Smooth muscle cell (in vitro differentiated cells): ENCODE results near the gene CRK. TPM values are rescaled to one million over a fixed set of nuclear protein-coding genes. Genes with fewer than 3 reads are reported as not detected.
A peak's percentile ranks its signal among the peaks of the same experiment; 100 is the strongest.

Experiments used
- DNase-seq: peaks from one replicate; lab custom pipeline; 2025; ENCODE audit not compliant: unreplicated experiment; lab: John Stamatoyannopoulos, UW
- H2AFZ ChIP-seq: fragments of 200-600 bp; sonication (generic); 2 replicates; pipeline ENCODE4 v1.6.0; 2016; ENCODE audit warnings: antibody characterized with exemption, low read depth, mild to moderate bottlenecking
- H3F3A ChIP-seq: fragments of 200-600 bp; sonication (generic); 2 replicates; pipeline ENCODE4 v1.6.0; 2017; ENCODE audit warnings: antibody characterized with exemption, low read depth
- H3K27ac ChIP-seq: fragments of 200-600 bp; sonication (generic); 2 replicates; pipeline ENCODE4 v1.5.1; 2016; ENCODE audit warnings: low read depth, mild to moderate bottlenecking
- H3K27me3 ChIP-seq: fragments of 200-600 bp; sonication (generic); 2 replicates; pipeline ENCODE4 v1.6.1; 2016; ENCODE audit warnings: low read depth, mild to moderate bottlenecking
- H3K36me3 ChIP-seq: fragments of 200-600 bp; sonication (generic); 2 replicates; pipeline ENCODE4 v1.5.1; 2016; ENCODE audit warnings: low read depth
- H3K4me1 ChIP-seq: fragments of 200-600 bp; sonication (generic); 2 replicates; pipeline ENCODE4 v1.5.1; 2016; ENCODE audit warnings: low read depth
- H3K4me2 ChIP-seq: fragments of 200-600 bp; sonication (generic); 2 replicates; pipeline ENCODE4 v1.6.0; 2016; ENCODE audit warnings: mild to moderate bottlenecking
- H3K4me3 ChIP-seq: fragments of 200-600 bp; sonication (generic); 2 replicates; pipeline ENCODE4 v1.5.1; 2016; ENCODE audit warnings: mild to moderate bottlenecking
- H3K79me2 ChIP-seq: fragments of 200-600 bp; sonication (generic); 2 replicates; pipeline ENCODE4 v1.6.0; 2016; ENCODE audit warnings: low read depth, mild to moderate bottlenecking
- H3K9ac ChIP-seq: fragments of 200-600 bp; sonication (generic); 2 replicates; pipeline ENCODE4 v1.6.0; 2016; ENCODE audit warnings: low read depth
- H3K9me3 ChIP-seq: fragments of 200-600 bp; sonication (generic); replicated peaks from 2 replicates; pipeline ENCODE4 v1.5.1; 2016; ENCODE audit warnings: low read depth
- H4K20me1 ChIP-seq: fragments of 200-600 bp; sonication (generic); 2 replicates; pipeline ENCODE4 v1.6.0; 2016; ENCODE audit warnings: low read depth
- CTCF ChIP-seq: fragments of 200-600 bp; sonication (generic); IDR thresholded peaks from 2 replicates; pipeline ENCODE4 v1.5.1; 2017; ENCODE audit warnings: borderline replicate concordance, mild to moderate bottlenecking, antibody characterized with exemption; ENCODE audit not compliant: insufficient read depth, poor library complexity, severe bottlenecking
- WGBS: methylation state at CpG from one replicate; pipeline ENCODE4 v1.1.7; 2016; ENCODE audit warnings: low lambda C conversion rate; 5-methylcytosine and 5-hydroxymethylcytosine counted together
- polyA plus RNA-seq: library from polyadenylated mRNA; unstranded; fragments of >200 nt; fragmentation: Nextera tagmentation; extraction: Ambion mirVana; gene quantifications from 2 replicates; pipeline ENCODE4 v1.2.1, GENCODE V29; 2016
- total RNA-seq: library from RNA; depleted of rRNA; stranded (reverse); fragments of >200 nt; gene quantifications from 2 replicates; pipeline ENCODE4 v1.2.3, GENCODE V29; 2014

Gene CRK
- total and polyA plus RNA-seq, 2 experiments from 2014 or later = 49.7 to 56.8 TPM

- H3K4me3 ChIP-seq = no peak overlapping the region
- peaks cover 8% of the 10 kb centered on the region for H3F3A ChIP-seq
- no peaks in the 10 kb centered on the region for H3K79me2 ChIP-seq
- no peaks in the 10 kb centered on the region for H3K36me3 ChIP-seq
- H4K20me1 ChIP-seq = no peaks in the 10 kb centered on the region
- H3K4me1 ChIP-seq = no peaks in the 10 kb centered on the region
- no peak overlapping the region for H3K4me2 ChIP-seq
- TF ChIP-seq CTCF = no peak
- no peak for DNase-seq
- H3K27me3 ChIP-seq = no peaks in the 10 kb centered on the region
- H3K9me3 ChIP-seq = no peaks in the 10 kb centered on the region
- H3K27ac ChIP-seq = no peak overlapping the region
- no peak overlapping the region for H3K9ac ChIP-seq
- WGBS = 91% methylated on average over 27 of the region's 27 CpGs
- no peak overlapping the region for H2AFZ ChIP-seq
Observed at GRCh38 chr17:1412185-1413110, 43.6 kb downstream of the CRK start.

DNA sequence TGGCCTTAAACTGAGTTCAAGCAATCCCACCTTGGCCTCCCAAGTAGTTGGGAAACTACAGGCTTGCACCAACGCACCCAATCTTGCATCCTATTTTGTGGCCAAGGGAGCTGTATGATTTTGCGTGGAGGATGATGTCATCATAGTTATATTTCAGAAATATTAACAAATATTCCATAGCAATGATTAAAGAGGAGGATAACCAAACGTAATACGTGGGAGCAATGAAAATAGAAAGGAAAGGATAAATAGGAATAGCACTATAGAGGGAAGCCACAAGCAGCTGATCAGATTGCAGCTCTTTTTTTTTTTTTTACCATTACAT is 53.8 kb downstream of the CRK start:
- Histone ChIP-seq H4K20me1 (peaks cover 23% of the 10 kb centered on the region), H3K4me3 (no peak overlapping the region), H3K79me2 (peaks cover 27% of the 10 kb centered on the region), H3K27ac (no peak overlapping the region), H3K36me3 (no peaks in the 10 kb centered on the region), H2AFZ (no peak overlapping the region), H3K9me3 (no peaks in the 10 kb centered on the region), H3K9ac (no peak overlapping the region), H3K4me2 (no peak overlapping the region), H3K4me1 (peaks cover 10% of the 10 kb centered on the region), H3K27me3 (no peaks in the 10 kb centered on the region), H3F3A (no peaks in the 10 kb centered on the region)
- WGBS = 97% methylated on average over 4 of the region's 4 CpGs
- DNase-seq = no peak
- no peak for TF ChIP-seq CTCF

DNA sequence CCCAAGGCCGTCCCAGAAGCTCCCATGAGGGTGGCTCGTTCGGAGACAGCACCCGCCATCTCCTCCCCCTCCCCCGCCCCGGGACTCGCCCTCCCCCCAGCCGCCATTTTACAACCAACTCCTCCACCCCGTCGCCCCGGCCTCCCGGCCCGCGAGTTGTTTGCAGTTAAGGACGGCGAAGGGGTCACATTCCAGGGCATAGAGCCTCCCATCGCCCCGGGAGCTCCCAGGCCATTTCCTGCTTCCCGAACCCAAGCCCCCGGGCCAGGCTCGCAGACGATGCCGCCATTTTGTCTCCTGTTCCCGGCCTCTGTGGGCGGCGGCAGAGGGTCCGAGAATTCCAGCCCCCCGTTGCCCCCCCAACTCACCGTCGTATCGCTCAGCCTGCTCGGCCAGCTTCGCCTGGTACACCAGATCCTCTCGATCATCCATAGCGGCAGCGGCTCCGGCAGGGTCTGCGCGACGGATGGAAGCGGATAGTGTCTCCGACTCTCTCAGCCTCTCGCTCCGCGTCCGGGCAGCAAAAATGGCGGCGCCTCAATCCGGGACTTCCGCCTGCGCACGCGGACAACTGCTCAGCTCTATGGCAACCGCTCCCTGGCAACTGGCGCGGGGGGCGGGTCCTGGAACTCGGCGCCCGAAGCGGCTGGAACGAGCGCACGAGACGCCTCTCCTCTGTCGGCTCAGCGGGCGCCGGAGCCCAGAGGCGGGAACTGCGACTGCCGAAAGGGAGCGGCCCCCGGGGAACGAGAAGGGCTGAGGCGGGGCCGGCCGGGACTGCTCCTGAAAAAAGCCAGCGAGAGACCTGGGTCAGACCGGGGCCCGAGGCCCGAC is 56.1 kb downstream of the CRK start, which contains the start of gene YWHAE:
TSS of gene YWHAE (minus strand) at position 544 of the 834 bp plus-strand sequence. CDS start at position 432, 112 bp downstream.
- H3K79me2 ChIP-seq = peaks cover 51% of the 10 kb centered on the region
- no peaks in the 10 kb centered on the region for H3F3A ChIP-seq
- H3K27me3 ChIP-seq = no peaks in the 10 kb centered on the region
- peak within 1 kb of the TSS; percentile 71 for H2AFZ ChIP-seq
- peak within 1 kb of the TSS; percentile 99 for H3K9ac ChIP-seq
- no peaks in the 10 kb centered on the region for H3K36me3 ChIP-seq
- peak within 1 kb of the TSS; percentile 99 for H3K27ac ChIP-seq
- peak; percentile 90 for DNase-seq
- 1% methylated on average over 77 of the region's 82 CpGs for WGBS
- peak within 1 kb of the TSS; percentile 97 for H3K4me2 ChIP-seq
- peaks cover 46% of the 10 kb centered on the region for H4K20me1 ChIP-seq
- H3K9me3 ChIP-seq = no peaks in the 10 kb centered on the region
- peak within 1 kb of the TSS; percentile 98 for H3K4me3 ChIP-seq
- H3K4me1 ChIP-seq = peaks cover 15% of the 10 kb centered on the region
- no peak for TF ChIP-seq CTCF
